ENCODE data around the gene ARHGAP32.

The ARHGAP32 gene

DNA sequence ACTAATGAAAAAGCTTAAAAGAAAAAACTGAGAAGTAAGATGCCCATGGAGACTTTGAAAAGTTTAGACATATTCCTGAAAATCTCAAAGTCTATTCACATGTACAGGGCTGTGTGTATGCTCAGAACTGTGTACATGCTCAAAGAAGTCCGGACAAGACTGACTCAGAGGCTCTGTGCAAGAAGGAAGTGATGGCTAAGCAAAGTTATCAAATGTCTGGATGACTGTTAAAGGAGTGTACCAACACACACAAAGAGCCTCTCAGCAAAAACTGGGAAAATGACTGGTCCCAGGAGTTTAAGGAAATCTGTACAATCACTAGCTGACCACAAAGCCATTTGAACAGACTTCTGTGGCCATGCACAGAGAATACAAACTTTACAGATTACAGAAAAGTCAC is 33.1 kb upstream of the ARHGAP32 start:
- TF ChIP-seq SIN3A (IDR thresholded peaks at IDR 0.05; ENCODE audit: borderline replicate concordance, insufficient read depth, low read length): no peak
- TF ChIP-seq FOXP2 (optimal IDR thresholded peaks at IDR 0.05; ENCODE audit: borderline replicate concordance, extremely low read depth, extremely low read length, insufficient read depth): no peak
- TF ChIP-seq TAF1 (IDR thresholded peaks at IDR 0.05; ENCODE audit: borderline replicate concordance, insufficient read depth, low read length): no peak
- TF ChIP-seq, protein P1, sequence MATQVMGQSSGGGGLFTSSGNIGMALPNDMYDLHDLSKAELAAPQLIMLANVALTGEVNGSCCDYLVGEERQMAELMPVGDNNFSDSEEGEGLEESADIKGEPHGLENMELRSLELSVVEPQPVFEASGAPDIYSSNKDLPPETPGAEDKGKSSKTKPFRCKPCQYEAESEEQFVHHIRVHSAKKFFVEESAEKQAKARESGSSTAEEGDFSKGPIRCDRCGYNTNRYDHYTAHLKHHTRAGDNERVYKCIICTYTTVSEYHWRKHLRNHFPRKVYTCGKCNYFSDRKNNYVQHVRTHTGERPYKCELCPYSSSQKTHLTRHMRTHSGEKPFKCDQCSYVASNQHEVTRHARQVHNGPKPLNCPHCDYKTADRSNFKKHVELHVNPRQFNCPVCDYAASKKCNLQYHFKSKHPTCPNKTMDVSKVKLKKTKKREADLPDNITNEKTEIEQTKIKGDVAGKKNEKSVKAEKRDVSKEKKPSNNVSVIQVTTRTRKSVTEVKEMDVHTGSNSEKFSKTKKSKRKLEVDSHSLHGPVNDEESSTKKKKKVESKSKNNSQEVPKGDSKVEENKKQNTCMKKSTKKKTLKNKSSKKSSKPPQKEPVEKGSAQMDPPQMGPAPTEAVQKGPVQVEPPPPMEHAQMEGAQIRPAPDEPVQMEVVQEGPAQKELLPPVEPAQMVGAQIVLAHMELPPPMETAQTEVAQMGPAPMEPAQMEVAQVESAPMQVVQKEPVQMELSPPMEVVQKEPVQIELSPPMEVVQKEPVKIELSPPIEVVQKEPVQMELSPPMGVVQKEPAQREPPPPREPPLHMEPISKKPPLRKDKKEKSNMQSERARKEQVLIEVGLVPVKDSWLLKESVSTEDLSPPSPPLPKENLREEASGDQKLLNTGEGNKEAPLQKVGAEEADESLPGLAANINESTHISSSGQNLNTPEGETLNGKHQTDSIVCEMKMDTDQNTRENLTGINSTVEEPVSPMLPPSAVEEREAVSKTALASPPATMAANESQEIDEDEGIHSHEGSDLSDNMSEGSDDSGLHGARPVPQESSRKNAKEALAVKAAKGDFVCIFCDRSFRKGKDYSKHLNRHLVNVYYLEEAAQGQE (IDR thresholded peaks at IDR 0.05; ENCODE audit: insufficient read depth in 1 of 2, low read depth in 2 of 2, low read length in 2 of 2): no peak
- TF ChIP-seq POLR2AphosphoS5 (IDR thresholded peaks at IDR 0.05; ENCODE audit: low read depth, low read length): no peak

DNA sequence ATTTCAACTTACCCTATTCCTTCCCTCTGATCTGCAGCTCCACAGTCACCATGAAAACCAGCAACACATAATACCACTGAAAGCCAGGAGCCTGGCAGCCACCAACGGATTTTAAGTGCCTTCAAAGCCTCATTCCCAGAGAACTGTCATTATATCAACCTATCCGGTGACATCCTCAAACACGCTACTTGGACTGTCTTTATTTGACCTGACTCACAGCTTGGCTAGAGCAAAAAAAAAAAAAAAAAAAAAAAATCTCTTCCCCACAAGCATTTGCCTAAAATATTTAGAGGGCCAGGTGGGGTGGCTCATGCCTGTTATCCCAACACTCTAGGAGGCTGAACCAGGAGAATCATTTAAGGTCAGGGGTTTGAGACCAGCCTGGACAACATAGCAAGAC is 32.4 kb upstream of the ARHGAP32 start:
- no peak for TF ChIP-seq SIN3A (IDR thresholded peaks at IDR 0.05; ENCODE audit: borderline replicate concordance, insufficient read depth, low read length)

GRCh38 chr11:129223701-129224149 is 31.6 kb upstream of the ARHGAP32 start:
- no peak for TF ChIP-seq SIN3A (IDR thresholded peaks at IDR 0.05; ENCODE audit: borderline replicate concordance, insufficient read depth, low read length)
- no peak for TF ChIP-seq POLR2AphosphoS5 (IDR thresholded peaks at IDR 0.05; ENCODE audit: low read depth, low read length)
- TF ChIP-seq FOXP2 (optimal IDR thresholded peaks at IDR 0.05; ENCODE audit: borderline replicate concordance, extremely low read depth, extremely low read length, insufficient read depth): no peak
- no peak for TF ChIP-seq TAF1 (IDR thresholded peaks at IDR 0.05; ENCODE audit: borderline replicate concordance, insufficient read depth, low read length)
- TF ChIP-seq, protein P1 (IDR thresholded peaks at IDR 0.05; ENCODE audit: insufficient read depth in 1 of 2, low read depth in 2 of 2, low read length in 2 of 2): no peak

DNA sequence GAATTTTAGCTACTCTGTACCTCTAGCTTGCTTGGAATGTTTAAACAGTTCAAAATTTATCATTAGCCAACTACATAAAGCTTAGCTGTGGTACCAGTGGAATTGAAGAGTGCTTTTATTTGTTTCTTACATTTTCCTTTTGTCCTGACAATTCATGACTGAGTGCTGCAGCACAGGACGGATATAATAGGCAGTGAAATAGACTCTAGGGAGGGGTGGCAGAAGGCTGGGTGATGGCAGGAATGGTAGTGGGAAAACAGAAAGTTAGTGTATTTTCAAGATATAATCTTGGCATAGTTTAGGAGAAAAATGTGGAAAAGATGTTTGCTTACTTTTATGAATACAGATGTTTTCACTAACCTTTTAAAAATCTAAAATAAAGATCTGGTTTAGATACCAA is 31.1 kb upstream of the ARHGAP32 start:
- TF ChIP-seq FOXP2 (optimal IDR thresholded peaks at IDR 0.05; ENCODE audit: borderline replicate concordance, extremely low read depth, extremely low read length, insufficient read depth) (no peak), SIN3A (IDR thresholded peaks at IDR 0.05; ENCODE audit: borderline replicate concordance, insufficient read depth, low read length) (no peak), TAF1 (IDR thresholded peaks at IDR 0.05; ENCODE audit: borderline replicate concordance, insufficient read depth, low read length) (no peak), POLR2AphosphoS5 (IDR thresholded peaks at IDR 0.05; ENCODE audit: low read depth, low read length) (no peak)
- TF ChIP-seq, protein P1 (IDR thresholded peaks at IDR 0.05; ENCODE audit: insufficient read depth in 1 of 2, low read depth in 2 of 2, low read length in 2 of 2): no peak

DNA sequence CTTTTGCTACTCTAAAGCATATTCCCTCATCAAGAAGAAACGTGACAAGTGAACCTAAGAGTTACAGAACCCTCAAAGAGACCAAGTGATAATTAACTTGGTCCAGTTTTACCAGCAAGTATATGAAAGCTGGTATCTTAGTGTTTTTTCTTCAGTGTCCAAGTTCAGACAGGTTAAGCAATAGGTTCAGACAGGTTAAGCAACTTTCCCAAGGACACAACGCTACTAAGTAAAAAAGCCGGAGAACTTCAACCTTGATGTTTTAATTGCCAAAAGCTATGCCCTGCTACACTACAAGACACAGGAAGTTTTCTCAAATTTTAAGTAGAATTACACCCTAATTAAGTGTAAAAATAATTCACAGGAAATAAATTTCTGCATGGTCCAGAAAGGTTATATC is 30.0 kb upstream of the ARHGAP32 start:
- TF ChIP-seq SIN3A (IDR thresholded peaks at IDR 0.05; ENCODE audit: borderline replicate concordance, insufficient read depth, low read length): no peak
- no peak for TF ChIP-seq FOXP2 (optimal IDR thresholded peaks at IDR 0.05; ENCODE audit: borderline replicate concordance, extremely low read depth, extremely low read length, insufficient read depth)
- TF ChIP-seq, protein P1 (IDR thresholded peaks at IDR 0.05; ENCODE audit: insufficient read depth in 1 of 2, low read depth in 2 of 2, low read length in 2 of 2): no peak
- no peak for TF ChIP-seq POLR2AphosphoS5 (IDR thresholded peaks at IDR 0.05; ENCODE audit: low read depth, low read length)
- no peak for TF ChIP-seq TAF1 (IDR thresholded peaks at IDR 0.05; ENCODE audit: borderline replicate concordance, insufficient read depth, low read length)

Data from PFSK-1 (cell line).